GM12801 (cell line): Measurements from ENCODE around the gene MC1R.

Experiments used
- TF ChIP-seq, protein P1 (sequence below): IDR thresholded peaks from one replicate; pipeline ENCODE4 v1.5.1; 2011; ENCODE audit warnings: control low read depth; ENCODE audit not compliant: insufficient read length; ENCODE audit errors: extremely low read depth

MC1R gene

DNA sequence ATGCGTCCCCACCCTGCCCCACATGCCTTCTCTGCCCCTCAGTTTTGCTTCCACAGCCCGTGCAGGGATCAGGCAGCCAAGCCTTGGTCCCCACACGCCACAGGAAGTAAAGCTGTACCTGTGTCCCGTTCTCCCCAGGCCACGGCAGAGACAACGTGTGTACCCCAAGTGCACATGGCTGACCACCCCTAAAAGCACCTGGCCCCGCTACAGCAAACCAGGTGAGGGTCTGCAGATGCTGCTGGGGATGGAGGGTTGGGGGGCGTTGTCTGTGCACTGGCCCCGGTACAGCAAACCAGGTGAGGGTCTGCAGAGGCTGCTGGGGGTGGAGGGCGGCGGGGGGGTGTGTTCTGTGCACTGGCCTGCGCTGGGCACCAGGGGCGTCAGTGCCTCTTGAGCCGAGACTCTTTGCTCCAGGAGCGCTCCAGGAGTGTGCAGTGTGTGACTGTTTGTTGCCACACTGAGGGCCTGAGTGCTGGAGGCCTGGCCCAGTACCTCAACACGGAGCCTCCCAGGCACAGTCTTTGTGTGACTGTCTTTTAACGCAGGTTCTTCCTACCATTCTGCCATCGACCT is 26.5 kb upstream of the MC1R start:
- TF ChIP-seq, protein P1, sequence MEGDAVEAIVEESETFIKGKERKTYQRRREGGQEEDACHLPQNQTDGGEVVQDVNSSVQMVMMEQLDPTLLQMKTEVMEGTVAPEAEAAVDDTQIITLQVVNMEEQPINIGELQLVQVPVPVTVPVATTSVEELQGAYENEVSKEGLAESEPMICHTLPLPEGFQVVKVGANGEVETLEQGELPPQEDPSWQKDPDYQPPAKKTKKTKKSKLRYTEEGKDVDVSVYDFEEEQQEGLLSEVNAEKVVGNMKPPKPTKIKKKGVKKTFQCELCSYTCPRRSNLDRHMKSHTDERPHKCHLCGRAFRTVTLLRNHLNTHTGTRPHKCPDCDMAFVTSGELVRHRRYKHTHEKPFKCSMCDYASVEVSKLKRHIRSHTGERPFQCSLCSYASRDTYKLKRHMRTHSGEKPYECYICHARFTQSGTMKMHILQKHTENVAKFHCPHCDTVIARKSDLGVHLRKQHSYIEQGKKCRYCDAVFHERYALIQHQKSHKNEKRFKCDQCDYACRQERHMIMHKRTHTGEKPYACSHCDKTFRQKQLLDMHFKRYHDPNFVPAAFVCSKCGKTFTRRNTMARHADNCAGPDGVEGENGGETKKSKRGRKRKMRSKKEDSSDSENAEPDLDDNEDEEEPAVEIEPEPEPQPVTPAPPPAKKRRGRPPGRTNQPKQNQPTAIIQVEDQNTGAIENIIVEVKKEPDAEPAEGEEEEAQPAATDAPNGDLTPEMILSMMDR = no peak

GRCh38 chr16:89892635-89893034 is 26.0 kb upstream of the MC1R start:
- TF ChIP-seq, protein P1 = no peak

DNA sequence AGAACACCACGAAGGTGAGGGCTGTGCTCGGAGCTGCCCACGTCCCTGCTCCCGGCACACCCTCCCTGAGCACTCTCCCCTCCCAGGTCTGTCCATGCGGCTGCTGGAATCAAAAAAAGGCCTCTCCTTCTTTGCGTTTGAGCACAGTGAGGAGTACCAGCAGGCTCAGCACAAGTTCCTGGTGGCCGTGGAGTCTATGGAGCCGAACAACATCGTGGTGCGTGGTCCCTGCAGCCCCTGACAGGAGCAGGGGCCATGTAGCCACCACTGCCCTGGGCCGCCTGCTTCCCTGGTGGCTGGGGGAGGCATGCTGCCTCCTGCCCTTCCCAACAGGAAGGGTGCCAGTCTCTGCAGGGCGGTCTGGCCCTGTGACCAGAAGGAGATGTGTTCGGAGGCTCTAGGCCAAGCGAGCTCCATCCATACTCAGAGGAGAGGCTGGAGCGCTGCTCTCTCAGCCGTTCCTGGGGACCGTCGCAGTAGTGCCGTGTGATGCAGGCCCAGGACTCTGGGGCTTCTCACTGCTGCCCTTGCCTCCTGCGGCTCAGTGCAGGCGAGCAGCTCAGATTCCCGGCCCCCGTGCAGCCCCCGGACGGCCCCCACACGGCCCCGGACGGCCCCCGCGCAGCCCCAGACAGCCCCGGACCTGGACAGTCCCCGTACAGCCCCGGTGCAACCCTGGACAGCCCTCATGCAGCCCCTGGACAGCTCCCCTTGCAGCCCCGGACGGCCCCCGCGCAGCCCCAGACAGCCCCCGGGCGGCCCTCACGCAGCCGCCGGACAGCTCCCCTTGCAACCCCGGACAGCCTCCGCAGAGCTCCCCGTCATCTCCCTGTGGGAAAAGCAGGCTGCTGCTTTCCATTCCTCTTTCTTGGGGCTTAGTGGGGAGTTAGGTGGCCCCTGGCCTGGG is 24.8 kb upstream of the MC1R start:
- TF ChIP-seq, protein P1 = no peak

DNA sequence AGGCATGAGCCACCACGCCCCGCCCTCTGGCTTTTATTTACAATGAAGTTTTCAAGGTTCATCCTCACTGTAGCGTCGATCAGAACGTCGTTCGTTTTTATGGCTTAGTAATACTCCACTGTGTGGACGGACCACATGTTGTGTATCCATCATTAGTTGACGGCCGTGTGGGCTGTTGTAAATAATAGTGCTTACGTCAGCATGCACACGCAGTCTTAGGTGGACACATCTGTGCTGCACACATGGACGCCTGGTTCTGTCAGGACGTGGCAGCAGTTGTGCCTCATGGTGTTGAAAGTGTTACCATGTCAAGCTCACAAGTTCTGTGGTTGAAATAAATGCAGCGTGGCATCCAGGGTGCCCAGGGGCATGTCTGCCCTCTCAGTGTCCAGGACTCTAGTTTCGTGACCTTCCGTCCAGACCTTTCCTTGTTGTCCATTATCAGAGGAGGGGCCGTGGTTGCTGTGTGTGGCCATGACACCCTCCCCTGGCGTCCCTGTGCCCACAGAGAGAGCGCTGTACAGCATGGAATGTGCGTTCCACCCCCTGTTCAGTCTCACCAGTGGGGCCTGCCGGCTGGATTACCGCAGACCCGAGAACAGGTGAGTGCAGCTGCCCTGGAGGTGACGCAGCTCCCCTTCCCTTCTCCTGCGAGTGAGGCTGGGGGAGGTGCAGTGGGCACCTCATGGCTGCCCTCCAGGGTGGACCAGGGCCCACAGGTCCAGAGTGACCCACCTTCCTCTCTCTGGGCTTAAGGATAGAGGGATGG is 23.0 kb upstream of the MC1R start:
- TF ChIP-seq, protein P1 = no peak

GRCh38 chr16:89897204-89897603 is 21.5 kb upstream of the MC1R start:
- TF ChIP-seq, protein P1 = no peak

GRCh38 chr16:89898201-89898967 is 20.3 kb upstream of the MC1R start:
- TF ChIP-seq, protein P1 = no peak
